Right lobe of liver (tissue), 6 donors: ENCODE results near the gene ECE1. TPM values are rescaled to one million over a fixed set of nuclear protein-coding genes. Genes with fewer than 3 reads are reported as not detected.

ENCODE experiments used
- ATAC-seq, 4 donors: fragments of 200-7000 bp; cut with Tn5 transposase; one replicate each; pipeline ENCODE4 v1.9.1; 2020; ENCODE audit warnings: mild to moderate bottlenecking in 4 of 4, moderate library complexity in 4 of 4
- DNase-seq, 3 donors: peaks; one replicate each; pipeline ENCODE4 v3.0.0-alpha.2; 2020
- H3K27ac ChIP-seq, 3 donors: fragments of 200-600 bp; one replicate each; pipeline ENCODE4 v1.8.0; 2022
- H3K27me3 ChIP-seq, 2 donors: fragments of 200-600 bp; one replicate each; pipeline ENCODE4 v1.8.0; 2022
- H3K36me3 ChIP-seq, 4 donors: fragments of 200-600 bp; sonication (generic) in 1 of 4; one replicate each; pipeline versions ENCODE4 v1.5.1 to v1.8.0; 2017 to 2022; ENCODE audit warnings: control low read depth in 1 of 4
- H3K4me1 ChIP-seq, 4 donors: fragments of 200-600 bp; sonication (generic) in 1 of 4; one replicate each; pipeline versions ENCODE4 v1.5.1 to v1.8.0; 2017 to 2022; ENCODE audit warnings: control low read depth in 1 of 4
- H3K4me3 ChIP-seq, 3 donors: fragments of 200-600 bp; one replicate each; pipeline ENCODE4 v1.8.0; 2022
- H3K9me3 ChIP-seq, 4 donors: fragments of 200-600 bp; sonication (generic) in 1 of 4; one replicate each; pipeline versions ENCODE4 v1.5.1 to v1.8.0; 2017 to 2022; ENCODE audit warnings: control low read depth in 1 of 4
- POLR2A ChIP-seq: fragments of 450-650 bp; IDR thresholded peaks from one replicate; pipeline ENCODE4 v1.6.1; 2017; ENCODE audit warnings: antibody characterized with exemption, mild to moderate bottlenecking
- whole genome bisulfite sequencing: methylation state at CpG from one replicate; pipeline ENCODE4 v1.1.6; 2018; ENCODE audit warnings: low coverage, low lambda C conversion rate; ENCODE audit not compliant: insufficient coverage; ENCODE audit errors: missing lambda C conversion rate; 5-methylcytosine and 5-hydroxymethylcytosine counted together
- intact Hi-C, 2 donors: fragments of 100-400 bp; cut with DNase I; formaldehyde crosslinking; loops; one replicate each; pipeline versions ENCODE4 v1.11.2 to v1.14.1; 2022
- total RNA-seq, 6 experiments: library from RNA; depleted of rRNA in 2 of 6; stranded (reverse); fragments of >200 nt in 2 of 6; fragmentation: NEBNext Ultra II Directional in 3 of 6; extraction: Animal tissue kit (Norgen Biotek cat#: 25700) in 3 of 6; gene quantifications; one replicate each; pipeline versions ENCODE4 v1.1.0 to v1.2.4, GENCODE V29; 2016 to 2023
- TF ChIP-seq, protein P1 (sequence below), 4 donors: fragments of 200-600 bp in 3 of 4; fragments of 450-650 bp in 1 of 4; IDR thresholded peaks; one replicate each; pipeline versions ENCODE4 v1.5.1 to v1.8.0; 2016 to 2022; ENCODE audit warnings: antibody characterized with exemption in 4 of 4, mild to moderate bottlenecking in 2 of 4
- donor health status: DM: no; HTN: yes; CAD: no.
- donor health status: DM: no; HTN: no; CAD: no.
- donor health status: DM: no; HTN: no; CAD: no.
- donor health status: DM: no; HTN: yes; CAD: no.
- donor health status: DM: no; HTN: yes; CAD: no.

Gene ECE1
- total RNA-seq, 6 experiments from 2014 or later: 39.7 to 61.3 (median 43.8) TPM

GRCh38 chr1:21261551-21262292 lies 28.5 kb downstream of the ECE1 start:
- Histone ChIP-seq H3K4me3 (peak overlapping the region in 1 of 3 donors; percentile 2), H3K27ac (peak overlapping the region; percentile 69 to 74 (median 70)), H3K9me3 (no peaks in the 10 kb centered on the region), H3K36me3 (peaks cover 0 to 26% (median 0%) of the 10 kb centered on the region in 4 donors), H3K27me3 (no peaks in the 10 kb centered on the region), H3K4me1 (peaks cover 0 to 21% (median 8%) of the 10 kb centered on the region in 4 donors)
- TF ChIP-seq, protein P1, sequence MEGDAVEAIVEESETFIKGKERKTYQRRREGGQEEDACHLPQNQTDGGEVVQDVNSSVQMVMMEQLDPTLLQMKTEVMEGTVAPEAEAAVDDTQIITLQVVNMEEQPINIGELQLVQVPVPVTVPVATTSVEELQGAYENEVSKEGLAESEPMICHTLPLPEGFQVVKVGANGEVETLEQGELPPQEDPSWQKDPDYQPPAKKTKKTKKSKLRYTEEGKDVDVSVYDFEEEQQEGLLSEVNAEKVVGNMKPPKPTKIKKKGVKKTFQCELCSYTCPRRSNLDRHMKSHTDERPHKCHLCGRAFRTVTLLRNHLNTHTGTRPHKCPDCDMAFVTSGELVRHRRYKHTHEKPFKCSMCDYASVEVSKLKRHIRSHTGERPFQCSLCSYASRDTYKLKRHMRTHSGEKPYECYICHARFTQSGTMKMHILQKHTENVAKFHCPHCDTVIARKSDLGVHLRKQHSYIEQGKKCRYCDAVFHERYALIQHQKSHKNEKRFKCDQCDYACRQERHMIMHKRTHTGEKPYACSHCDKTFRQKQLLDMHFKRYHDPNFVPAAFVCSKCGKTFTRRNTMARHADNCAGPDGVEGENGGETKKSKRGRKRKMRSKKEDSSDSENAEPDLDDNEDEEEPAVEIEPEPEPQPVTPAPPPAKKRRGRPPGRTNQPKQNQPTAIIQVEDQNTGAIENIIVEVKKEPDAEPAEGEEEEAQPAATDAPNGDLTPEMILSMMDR (IDR thresholded peaks at IDR 0.05): no peak
- TF ChIP-seq POLR2A: no peak
- peak; percentile 49 to 70 (median 58) for ATAC-seq
- intact Hi-C loops: loop anchor here in 1 of 2 donors (10.0 kb wide), 1 partner anchor 73 kb away; no protein-coding TSS in a partner anchor
- DNase-seq: peak in 1 of 3 donors; percentile 58
- WGBS: 64% methylated on average over 14 of the region's 20 CpGs

GRCh38 chr1:21260405-21261125 lies 29.7 kb downstream of the ECE1 start:
- TF ChIP-seq, protein P1 (IDR thresholded peaks at IDR 0.05): no peak
- TF ChIP-seq POLR2A: no peak
- 72% methylated on average over 8 of the region's 22 CpGs for WGBS
- Histone ChIP-seq H3K4me3 (no peak overlapping the region), H3K4me1 (peaks cover 0 to 21% (median 9%) of the 10 kb centered on the region in 4 donors), H3K27me3 (no peaks in the 10 kb centered on the region), H3K27ac (no peak overlapping the region), H3K36me3 (peaks cover 0 to 33% (median 4%) of the 10 kb centered on the region in 4 donors), H3K9me3 (no peaks in the 10 kb centered on the region)
- intact Hi-C loops: loop anchor here in 1 of 2 donors (10.0 kb wide), 1 partner anchor 74 kb away; no protein-coding TSS in a partner anchor
- no peak for DNase-seq
- ATAC-seq: no peak

- ATAC-seq (no peak), DNase-seq (no peak)
- H3K4me1 ChIP-seq: peaks cover 0 to 27% (median 12%) of the 10 kb centered on the region in 4 donors
- H3K27ac ChIP-seq: no peak overlapping the region
- no peak for TF ChIP-seq POLR2A
- TF ChIP-seq, protein P1 (IDR thresholded peaks at IDR 0.05): no peak
- peaks cover 0 to 36% (median 6%) of the 10 kb centered on the region in 4 donors for H3K36me3 ChIP-seq
- H3K9me3 ChIP-seq: no peaks in the 10 kb centered on the region
- H3K27me3 ChIP-seq: no peaks in the 10 kb centered on the region
- intact Hi-C loops: loop anchor here (5.0 to 10.0 kb wide), 3 partner anchors 75 to 103 kb away; no protein-coding TSS in a partner anchor
- no peak overlapping the region for H3K4me3 ChIP-seq
- 73% methylated on average over 5 of the region's 5 CpGs for WGBS
These were observed 30.8 kb downstream of the ECE1 start for GRCh38 chr1:21259316-21260076.
